IMR-90 (cell line): ENCODE data around the gene FBXL4. TPM values are rescaled to one million over a fixed set of nuclear protein-coding genes. Genes with fewer than 3 reads are reported as not detected.
"Not testable (repeated sequence)": the region's sequence is repeated elsewhere in the genome, so short reads cannot be mapped to it uniquely, and the experiment has no call there.

ENCODE experiments used
- ATAC-seq: fragments of 200-7000 bp; cut with Tn5 transposase; 2 replicates; pipeline ENCODE4 v1.9.1; 2020; ENCODE audit warnings: low read depth, mild to moderate bottlenecking, moderate library complexity
- BruUV-seq: library from RNA; stranded (reverse); fragments of 400-500 nt; replicated peaks from 2 replicates; lab custom pipeline; 2021; lab: Mats Ljungman, UMichigan
- CTCF ChIA-PET: fragments of 300-600 bp; formaldehyde crosslinking; extraction: SDS; loops from one replicate; lab custom pipeline; 2021; ENCODE audit warnings: antibody characterized with exemption; lab: Yijun Ruan, JAX
- POLR2A ChIA-PET: fragments of 300-600 bp; sonication (Branson Sonifier 250); formaldehyde crosslinking; loops from one replicate; lab custom pipeline; 2022; ENCODE audit warnings: antibody characterized with exemption; ENCODE audit not compliant: unreplicated experiment; lab: Charles Lee
- DNase-seq: peaks from one replicate; pipeline ENCODE4 v3.0.0; 2013
- H2AFZ ChIP-seq: replicated peaks from 2 replicates; pipeline ENCODE3; 2013; ENCODE audit warnings: low read length, mild to moderate bottlenecking; ENCODE audit not compliant: poor library complexity
- H2AK5ac ChIP-seq: 2 replicates; pipeline ENCODE4 v1.6.1; 2013; ENCODE audit warnings: low read depth, low read length, inconsistent platforms
- H2AK9ac ChIP-seq: replicated peaks from 2 replicates; pipeline ENCODE3; 2013; ENCODE audit warnings: mild to moderate bottlenecking, low read depth, low read length, moderate library complexity; ENCODE audit not compliant: poor library complexity
- H2BK120ac ChIP-seq: 2 replicates; pipeline ENCODE4 v1.6.1; 2013; ENCODE audit warnings: low read depth, low read length, inconsistent platforms
- H2BK15ac ChIP-seq: 3 replicates; pipeline ENCODE4 v1.6.1; 2013; ENCODE audit warnings: low read depth, low read length, inconsistent platforms
- H2BK20ac ChIP-seq: 2 replicates; pipeline ENCODE4 v1.6.1; 2013; ENCODE audit warnings: low read depth, mild to moderate bottlenecking, inconsistent platforms, low read length, moderate library complexity
- H2BK5ac ChIP-seq: 2 replicates; pipeline ENCODE4 v1.6.1; 2013; ENCODE audit warnings: mild to moderate bottlenecking, low read depth, low read length, inconsistent platforms; ENCODE audit not compliant: poor library complexity, severe bottlenecking
- H3K14ac ChIP-seq: replicated peaks from 2 replicates; pipeline ENCODE4 v1.6.1; 2013; ENCODE audit warnings: low read depth, low read length, inconsistent platforms
- H3K18ac ChIP-seq: 2 replicates; pipeline ENCODE4 v1.6.1; 2013; ENCODE audit warnings: low read depth, low read length, control low read depth
- H3K23ac ChIP-seq: 2 replicates; pipeline ENCODE4 v1.6.1; 2013; ENCODE audit warnings: low read depth, low read length, inconsistent platforms
- H3K27ac ChIP-seq: 2 replicates; pipeline ENCODE4 v1.5.1; 2013; ENCODE audit warnings: mild to moderate bottlenecking, control low read depth, low read length; ENCODE audit not compliant: insufficient read depth
- H3K27me3 ChIP-seq: 2 replicates; pipeline ENCODE4 v1.6.1; 2013; ENCODE audit warnings: low read length; ENCODE audit not compliant: control insufficient read depth, insufficient read depth
- H3K36me3 ChIP-seq: 2 replicates; pipeline ENCODE4 v1.6.1; 2013; ENCODE audit warnings: low read length, mixed read lengths; ENCODE audit not compliant: control insufficient read depth, insufficient read depth
- H3K4ac ChIP-seq: 2 replicates; pipeline ENCODE4 v1.6.1; 2013; ENCODE audit warnings: low read depth, low read length, inconsistent platforms
- H3K4me1 ChIP-seq: 2 replicates; pipeline ENCODE4 v1.6.1; 2013; ENCODE audit warnings: low read length, mixed read lengths; ENCODE audit not compliant: control insufficient read depth, insufficient read depth
- H3K4me2 ChIP-seq: 2 replicates; pipeline ENCODE4 v1.6.1; 2013; ENCODE audit warnings: low read depth, mild to moderate bottlenecking, control low read depth, low read length, moderate library complexity
- H3K4me3 ChIP-seq: 2 replicates; pipeline ENCODE4 v1.5.1; 2013; ENCODE audit warnings: low read depth, mild to moderate bottlenecking, control low read depth, low read length, moderate library complexity; ENCODE audit not compliant: insufficient read depth
- H3K56ac ChIP-seq: 2 replicates; pipeline ENCODE4 v1.6.1; 2013; ENCODE audit warnings: low read length, inconsistent platforms; ENCODE audit not compliant: insufficient read depth; ENCODE audit errors: extremely low read depth
- H3K79me1 ChIP-seq, 2 experiments: 2 replicates each; pipeline ENCODE4 v1.6.1; 2013; ENCODE audit warnings: low read length in 2 of 2, inconsistent platforms in 1 of 2, low read depth in 1 of 2
- H3K9ac ChIP-seq: 2 replicates; pipeline ENCODE4 v1.6.1; 2013; ENCODE audit warnings: low read depth, low read length, control low read depth
- H3K9me1 ChIP-seq: 2 replicates; pipeline ENCODE4 v1.6.1; 2013; ENCODE audit warnings: low read length, inconsistent platforms; ENCODE audit not compliant: insufficient read depth
- H3K9me3 ChIP-seq: 2 replicates; pipeline ENCODE4 v1.6.1; 2013; ENCODE audit warnings: low read length; ENCODE audit not compliant: control insufficient read depth, insufficient read depth
- H4K20me1 ChIP-seq: 2 replicates; pipeline ENCODE4 v1.6.1; 2013; ENCODE audit warnings: low read length, inconsistent platforms; ENCODE audit not compliant: insufficient read depth
- H4K5ac ChIP-seq: 2 replicates; pipeline ENCODE4 v1.6.1; 2013; ENCODE audit warnings: mild to moderate bottlenecking, low read depth, low read length, control low read depth
- H4K8ac ChIP-seq, 2 experiments: 2 replicates each; pipeline ENCODE4 v1.6.1; 2013; ENCODE audit warnings: low read depth in 2 of 2, low read length in 2 of 2, control low read depth in 1 of 2, inconsistent platforms in 1 of 2
- H4K91ac ChIP-seq: 2 replicates; pipeline ENCODE4 v1.6.1; 2013; ENCODE audit warnings: low read depth, low read length, inconsistent platforms; ENCODE audit not compliant: insufficient read depth
- WGBS, 2 experiments: methylation state at CpG; one replicate each; pipeline versions ENCODE4 v1.1.5 to v1.1.7; 2013; ENCODE audit warnings: missing lambda C conversion rate in 2 of 2; ENCODE audit not compliant: insufficient read length in 1 of 2; ENCODE audit errors: extremely low coverage in 2 of 2; 5-methylcytosine and 5-hydroxymethylcytosine counted together
- dilution Hi-C: fragments of 300-500 bp; cut with HindIII; formaldehyde crosslinking; loops from one replicate; pipeline ENCODE4 v1.14.3; 2018; ENCODE audit warnings: low sequenced_read_pairs; ENCODE audit not compliant: unreplicated experiment
- in situ Hi-C: fragments of 300-500 bp; cut with MboI; formaldehyde crosslinking; loops from 3 replicates; pipeline ENCODE4 v1.14.3; 2019; ENCODE audit warnings: low sequenced_read_pairs, inconsistent platforms, mixed read lengths
- intact Hi-C: fragments of 100-400 bp; cut with micrococcal nuclease; formaldehyde crosslinking; loops from 2 replicates; pipeline ENCODE4 v1.10.0; 2022
- polyA plus RNA-seq, 3 experiments: library from polyadenylated mRNA; depleted of rRNA; stranded (reverse); fragments of >200 nt; gene quantifications; 2 replicates each; pipeline ENCODE4 v1.2.3, GENCODE V29; 2012; ENCODE audit warnings: low replicate concordance in 1 of 3
- total RNA-seq: library from RNA; depleted of rRNA; stranded (reverse); fragments of >200 nt; gene quantifications from 2 replicates; pipeline ENCODE4 v1.2.3, GENCODE V29; 2012

The FBXL4 gene
- total and polyA plus RNA-seq, 2 of the 4 experiments (the other 2 are of a cell fraction): 7.8 to 17.6 TPM

DNA sequence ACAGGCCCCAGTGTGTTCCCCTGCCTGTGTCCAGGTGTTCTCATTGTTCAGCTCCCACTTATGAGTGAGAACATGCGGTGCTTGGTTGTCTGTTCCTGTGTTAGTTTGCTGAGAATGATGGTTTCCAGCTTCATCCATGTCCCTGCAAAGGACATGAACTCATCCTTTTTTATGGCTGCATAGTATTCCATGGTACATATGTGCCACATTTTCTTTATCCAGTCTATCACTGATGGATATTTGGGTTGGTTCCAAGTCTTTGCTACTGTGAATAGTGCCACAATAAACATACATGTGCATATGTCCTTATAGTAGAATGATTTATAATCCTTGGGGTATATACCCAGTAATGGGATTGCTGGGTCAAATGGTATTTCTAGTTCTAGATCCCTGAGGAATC, 41.4 kb downstream of the FBXL4 start:
- H2AFZ ChIP-seq, H4K5ac ChIP-seq, ATAC-seq, H2BK120ac ChIP-seq, H3K23ac ChIP-seq, CTCF ChIA-PET, intact Hi-C loops, H3K79me1 ChIP-seq, H3K4me3 ChIP-seq, dilution Hi-C loops, H3K9me1 ChIP-seq, H2BK20ac ChIP-seq, H3K18ac ChIP-seq, H3K36me3 ChIP-seq, BruUV-seq, in situ Hi-C loops, H4K20me1 ChIP-seq, H3K4ac ChIP-seq, H3K27me3 ChIP-seq, H2BK15ac ChIP-seq, H3K4me1 ChIP-seq, DNase-seq, H3K9ac ChIP-seq, H4K8ac ChIP-seq, H3K27ac ChIP-seq, H2AK5ac ChIP-seq, H4K91ac ChIP-seq, POLR2A ChIA-PET, H3K56ac ChIP-seq, H2BK5ac ChIP-seq, H2AK9ac ChIP-seq, H3K14ac ChIP-seq, H3K4me2 ChIP-seq, H3K9me3 ChIP-seq: not testable (repeated sequence)
- no CpG with 5 or more reads among the region's 1 CpG for WGBS, 2 experiments
